ENCODE results near the gene CCDC138.

The CCDC138 gene

DNA sequence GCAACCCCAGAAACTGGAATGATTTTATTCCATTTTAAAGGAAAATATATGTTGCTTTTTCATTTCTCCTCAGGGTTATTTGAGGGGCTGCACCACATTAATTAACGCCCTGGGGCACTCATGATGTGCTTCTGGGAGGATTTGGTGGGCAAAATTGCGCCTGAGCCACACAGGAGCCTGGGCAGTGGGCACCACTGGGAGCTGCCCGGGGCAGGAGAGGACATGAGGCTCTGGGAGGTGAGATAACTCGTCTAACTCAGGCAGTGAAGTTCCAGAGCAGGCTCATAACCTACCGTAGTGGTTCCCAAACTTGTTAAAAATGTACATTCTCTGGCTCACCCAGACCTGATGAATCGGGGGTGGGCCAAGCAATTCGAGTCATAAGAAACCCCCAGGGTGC lies 134.1 kb downstream of the CCDC138 start:
- no peak for FAIRE-seq

DNA sequence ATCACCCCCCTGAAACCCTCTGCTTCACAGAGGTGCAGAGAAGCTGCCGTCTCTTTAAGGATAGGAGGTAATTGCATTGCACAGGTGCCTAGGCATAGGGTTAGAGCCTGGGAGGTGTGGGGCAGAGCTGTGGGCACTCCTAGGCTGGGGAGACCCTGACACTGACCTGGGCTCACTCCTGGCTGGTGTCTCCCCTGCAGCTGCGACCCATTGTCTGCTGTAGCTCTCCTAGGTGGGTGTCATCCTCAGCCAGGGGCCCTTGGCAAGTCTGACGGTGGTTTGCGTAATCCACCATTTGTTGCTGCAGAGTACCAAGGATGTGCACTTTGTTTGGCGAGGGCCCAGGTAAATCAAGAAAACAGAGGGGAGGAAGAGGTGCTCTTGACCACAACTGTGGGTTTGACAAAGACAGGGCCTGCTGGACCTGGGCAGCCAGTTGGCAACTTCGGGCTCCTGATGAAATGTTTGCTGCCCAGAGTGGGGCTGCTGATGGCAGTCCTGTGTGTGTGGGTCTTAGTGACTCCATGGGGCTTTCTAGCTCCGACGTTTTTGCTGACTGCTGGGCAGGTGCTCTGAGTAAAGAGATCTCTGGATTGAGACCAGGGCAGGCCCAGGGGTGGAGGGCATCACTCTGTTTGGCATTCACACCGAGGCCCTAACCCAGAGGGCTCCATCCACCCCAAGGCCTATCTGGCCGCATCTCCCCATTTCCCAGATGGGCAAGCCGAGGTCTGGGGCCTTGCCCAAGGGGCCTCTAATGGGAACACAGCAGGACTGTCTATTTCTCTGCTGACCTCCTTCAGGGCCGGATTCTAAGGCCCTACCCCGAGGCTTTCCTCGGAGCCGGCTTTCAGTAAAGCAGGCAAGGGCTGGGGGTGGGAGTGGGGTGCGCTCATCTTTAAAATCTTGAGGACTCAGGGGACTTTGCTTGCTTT lies 134.8 kb downstream of the CCDC138 start:
- no peak for FAIRE-seq

DNA sequence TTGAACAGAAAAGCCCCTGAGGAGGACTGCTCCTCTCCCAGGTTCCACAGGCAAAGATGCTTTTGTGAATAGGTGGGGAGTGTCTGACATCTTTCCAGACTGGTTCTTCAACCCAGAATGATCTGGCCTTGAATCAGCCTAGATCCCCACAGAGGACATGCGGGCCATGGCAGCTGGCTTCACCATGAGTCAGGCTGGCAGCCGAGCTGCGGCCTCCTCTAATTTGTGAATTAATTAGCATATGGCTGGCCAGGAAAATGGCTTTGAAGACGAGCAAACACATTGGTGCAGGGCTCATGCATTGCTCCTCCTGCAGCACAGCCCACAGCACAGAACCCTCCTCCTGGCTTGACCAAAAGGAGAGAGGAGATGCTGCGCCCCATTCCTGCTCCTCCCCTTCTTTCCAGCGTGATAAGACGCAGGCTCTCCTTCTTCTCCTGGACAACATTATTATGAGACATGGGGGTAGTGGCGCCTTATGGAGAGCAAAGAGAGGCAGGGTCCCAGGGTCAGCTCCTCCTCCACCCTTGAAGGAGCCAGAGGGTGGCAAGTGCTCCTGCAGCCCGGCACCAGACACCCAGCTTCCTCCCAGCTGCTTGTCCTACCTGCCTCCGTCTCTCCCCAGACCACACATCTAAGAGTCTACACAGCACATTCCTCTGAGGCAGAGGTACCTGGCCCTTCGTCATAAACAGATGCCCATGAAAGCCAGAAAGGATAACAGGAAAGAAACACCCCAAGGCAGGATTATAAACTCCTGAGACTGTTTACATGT lies 135.8 kb downstream of the CCDC138 start:
- no peak for FAIRE-seq

DNA sequence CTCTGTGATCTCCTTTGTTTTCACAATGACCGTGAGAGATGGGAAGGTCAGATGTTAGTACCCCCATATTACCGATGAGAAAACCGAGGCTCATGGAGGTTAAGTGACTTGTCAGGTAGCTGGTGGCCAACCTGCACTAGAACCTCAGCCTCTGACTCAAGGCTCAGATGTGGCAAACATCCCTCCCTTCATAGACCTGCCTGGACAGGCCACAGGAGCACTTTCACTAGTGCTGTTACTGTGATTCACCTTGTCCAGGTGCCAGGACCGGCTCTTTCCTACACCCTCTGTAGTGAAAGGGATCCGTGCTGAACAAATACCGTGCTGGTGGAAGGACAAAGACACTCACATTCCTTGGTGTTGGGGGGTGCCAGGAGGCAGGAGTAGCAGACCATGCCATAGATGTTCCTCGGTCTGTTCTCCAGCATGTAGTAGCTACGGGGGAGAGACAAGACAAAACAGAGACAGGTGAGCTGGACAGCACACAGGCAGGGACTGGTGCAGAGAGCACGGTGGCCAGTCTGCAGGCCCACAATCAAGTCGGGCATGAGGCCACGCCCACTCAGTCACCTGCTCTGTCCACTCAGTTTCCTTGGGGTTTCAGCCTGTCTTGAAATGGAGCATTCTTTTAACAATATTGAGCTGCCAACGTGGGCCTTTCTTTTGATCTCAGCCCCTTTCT lies 136.6 kb downstream of the CCDC138 start:
- no peak for FAIRE-seq

DNA sequence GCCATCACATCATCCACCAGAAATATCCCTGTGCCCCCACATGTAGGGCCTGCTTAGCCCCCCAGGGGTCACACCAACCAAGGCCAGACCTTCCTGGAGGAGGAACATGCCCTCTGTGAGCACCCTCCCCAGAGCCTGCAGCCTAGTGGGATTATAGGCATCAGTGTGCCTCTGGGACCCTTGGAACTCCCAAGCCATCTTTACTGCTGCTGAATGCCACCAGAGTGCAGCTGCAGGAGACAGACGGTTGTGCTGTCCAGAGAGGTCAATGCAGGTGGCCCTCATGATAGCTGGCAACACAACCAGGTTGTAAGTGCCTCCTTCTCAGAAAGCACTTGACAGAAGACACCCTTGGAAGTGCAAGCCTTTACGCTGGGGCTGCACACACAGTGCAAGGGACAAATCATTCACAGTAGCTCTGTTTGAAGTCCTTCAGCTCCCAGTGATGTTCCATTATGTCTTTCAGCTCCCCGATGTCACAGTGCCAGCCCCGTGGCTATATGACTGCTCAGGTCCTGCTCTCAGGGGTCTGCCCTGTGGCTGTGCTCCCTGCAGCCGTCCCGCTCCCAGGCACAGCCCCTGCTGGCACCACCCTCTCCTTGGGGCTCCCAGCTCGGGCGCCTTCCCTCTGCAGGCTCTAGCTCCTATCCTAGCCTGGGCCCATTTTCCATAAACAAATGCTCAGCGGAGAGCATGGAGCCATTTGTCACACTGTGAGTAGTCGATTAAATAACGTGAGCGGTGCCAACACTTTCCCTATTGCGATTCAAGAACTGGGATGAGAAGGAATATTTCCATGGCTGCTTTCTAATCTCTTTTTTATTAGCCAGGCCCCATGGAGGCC lies 137.4 kb downstream of the CCDC138 start:
- no peak for FAIRE-seq

DNA sequence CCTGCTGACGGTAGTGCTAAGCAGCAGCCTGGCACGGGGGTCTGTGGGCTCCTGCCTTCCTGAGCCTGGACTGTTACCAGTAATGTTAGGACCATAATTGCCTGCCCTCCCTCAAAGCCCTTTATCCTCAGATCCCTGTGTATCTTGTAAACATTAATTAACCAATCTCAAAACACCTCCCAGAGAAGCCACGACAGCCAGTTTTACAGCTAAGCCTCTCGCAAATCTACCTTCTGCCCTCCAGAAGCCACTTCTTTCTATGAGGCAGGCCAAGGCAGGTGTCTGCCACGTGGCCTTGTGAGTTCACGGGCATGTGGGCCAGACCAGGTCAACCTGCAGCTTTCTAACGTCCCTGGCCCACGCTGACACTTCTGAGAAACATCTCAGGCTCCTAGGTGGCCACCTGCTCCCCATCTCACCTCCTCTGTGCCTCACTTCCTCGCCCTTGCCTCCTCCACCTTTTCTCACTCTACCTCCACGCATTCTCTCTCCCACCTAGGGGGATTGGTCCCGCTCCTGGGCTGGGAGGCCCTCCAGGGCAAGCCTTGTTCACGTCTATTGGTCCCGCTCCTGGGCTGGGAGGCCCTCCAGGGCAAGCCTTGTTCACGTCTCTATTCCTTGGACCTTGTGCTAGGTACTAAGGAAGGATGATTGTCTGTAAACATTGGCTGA lies 138.1 kb downstream of the CCDC138 start:
- no peak for FAIRE-seq

DNA sequence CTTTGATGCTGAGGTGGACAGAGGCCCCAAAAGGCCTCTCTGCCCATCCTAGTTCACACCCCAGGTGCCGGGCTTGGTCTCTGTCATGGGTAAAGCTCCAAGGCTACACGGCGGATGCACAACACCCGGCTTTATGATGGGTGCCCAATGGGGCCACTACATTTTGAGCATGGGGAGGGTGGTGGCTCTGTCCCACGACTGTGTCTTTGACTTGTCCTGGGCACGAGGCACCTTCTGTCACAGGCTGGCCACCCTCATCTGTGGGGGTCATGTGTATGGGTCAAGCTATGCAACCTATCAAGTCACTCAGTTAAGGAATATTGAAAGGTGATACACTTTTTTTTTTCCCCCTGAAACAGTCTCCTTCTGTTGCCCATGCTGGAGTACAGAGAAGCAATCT lies 138.7 kb downstream of the CCDC138 start:
- no peak for FAIRE-seq

DNA sequence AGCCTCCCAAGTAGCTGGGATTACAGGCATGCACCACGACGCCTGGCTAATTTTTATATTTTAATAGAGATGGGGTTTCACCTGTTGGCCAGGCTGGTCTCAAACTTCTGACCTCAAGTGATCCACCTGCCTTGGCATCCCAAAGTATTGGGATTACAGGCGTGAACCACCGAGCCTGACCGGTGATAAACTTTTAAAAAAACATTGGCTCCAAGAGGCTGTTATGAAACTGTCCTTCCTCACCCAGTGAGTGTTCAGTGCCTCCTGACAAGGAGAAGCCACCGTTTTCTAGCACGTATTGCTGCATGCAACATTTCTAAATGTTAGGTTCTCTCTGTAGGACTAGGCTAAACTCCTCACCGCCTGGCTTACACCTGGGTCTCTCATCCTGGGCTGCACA lies 139.2 kb downstream of the CCDC138 start:
- FAIRE-seq = no peak
